Measurements from ENCODE around the gene DPP6. TPM values are rescaled to one million over a fixed set of nuclear protein-coding genes. Genes with fewer than 3 reads are reported as not detected.

DPP6 gene
- total RNA-seq, 1 donor, result under 0.01 TPM

DNA sequence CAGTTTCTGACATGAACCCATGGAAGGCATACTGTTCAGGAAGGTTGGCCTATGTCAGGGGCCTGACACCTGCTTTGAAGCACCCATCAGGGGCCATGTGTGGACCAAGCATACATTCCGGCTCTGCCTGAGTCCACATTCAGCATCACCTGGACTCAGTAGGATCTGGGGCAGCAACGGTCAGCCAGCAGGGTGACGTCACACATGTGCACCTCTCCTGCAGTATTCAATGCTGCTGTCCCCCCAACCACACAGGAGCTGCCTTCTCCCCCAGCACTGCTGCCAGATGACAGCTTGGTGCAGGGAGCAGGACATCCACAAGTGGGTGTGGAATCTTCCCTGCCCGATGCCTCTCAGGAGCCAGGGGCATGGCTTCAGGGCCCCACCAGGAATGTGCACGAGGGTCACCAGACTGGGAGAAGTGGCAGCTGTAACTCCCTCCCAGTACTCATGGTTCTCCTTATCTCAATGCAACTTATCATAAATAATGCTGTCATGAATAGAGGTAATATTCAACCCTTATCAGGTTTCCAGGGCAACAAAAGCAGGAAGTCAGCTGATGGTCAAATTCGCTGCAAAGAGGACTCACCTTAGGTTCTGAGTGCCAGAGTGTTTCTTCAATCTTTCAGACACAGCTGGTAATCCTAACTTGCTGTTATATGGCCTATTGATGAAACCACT is 657.8 kb downstream of the DPP6 start:
- no peak for TF ChIP-seq CTCF (IDR thresholded peaks at IDR 0.05; ENCODE audit: insufficient read depth, low read depth, low read length)
- H3K4me3 ChIP-seq (ENCODE audit: low read depth, low read length), result no peak overlapping the region
- DNase-seq (ENCODE audit: low read depth), result no peak

GRCh38 chr7:154720016-154720415 is 667.8 kb downstream of the DPP6 start:
- no peak overlapping the region for H3K4me3 ChIP-seq (ENCODE audit: low read depth, low read length)
- no peak for DNase-seq (ENCODE audit: low read depth)
- TF ChIP-seq CTCF (IDR thresholded peaks at IDR 0.05; ENCODE audit: insufficient read depth, low read depth, low read length), result no peak

DNA sequence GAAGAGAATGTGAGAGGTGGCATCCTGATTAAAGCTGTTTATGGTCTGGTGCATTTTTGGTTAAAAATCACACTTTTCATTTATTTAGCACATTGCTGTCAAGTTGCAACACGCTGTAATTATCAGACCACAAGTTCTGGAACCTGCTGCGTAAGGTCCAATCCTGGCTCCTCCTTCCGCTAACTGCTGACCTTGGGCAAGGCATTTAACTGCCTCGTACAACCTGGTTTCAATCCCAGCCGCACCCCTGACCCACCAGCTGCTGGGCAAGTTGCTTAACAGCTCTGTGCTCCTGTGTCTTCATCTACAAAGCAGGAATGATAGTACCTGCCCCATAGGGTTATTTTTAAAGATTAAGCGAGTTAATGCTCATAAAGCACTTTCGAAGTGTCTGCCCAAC is 668.9 kb downstream of the DPP6 start:
- no peak overlapping the region for H3K4me3 ChIP-seq (ENCODE audit: low read depth, low read length)
- no peak for TF ChIP-seq CTCF (IDR thresholded peaks at IDR 0.05; ENCODE audit: insufficient read depth, low read depth, low read length)
- no peak for DNase-seq (ENCODE audit: low read depth)

GRCh38 chr7:154726368-154726767 is 674.2 kb downstream of the DPP6 start:
- no peak for TF ChIP-seq CTCF (IDR thresholded peaks at IDR 0.05; ENCODE audit: insufficient read depth, low read depth, low read length)
- H3K4me3 ChIP-seq (ENCODE audit: low read depth, low read length), result no peak overlapping the region

GRCh38 chr7:154729056-154729455 is 676.9 kb downstream of the DPP6 start:
- TF ChIP-seq CTCF (IDR thresholded peaks at IDR 0.05; ENCODE audit: insufficient read depth, low read depth, low read length), result no peak
- H3K4me3 ChIP-seq (ENCODE audit: low read depth, low read length), result no peak overlapping the region
- no peak for DNase-seq (ENCODE audit: low read depth)

More at GRCh38 chr7:154726368-154726767, 674.2 kb downstream of the DPP6 start:
- DNase-seq (ENCODE audit: low read depth), result no peak

- no peak for TF ChIP-seq CTCF (IDR thresholded peaks at IDR 0.05; ENCODE audit: insufficient read depth, low read depth, low read length)
- DNase-seq (ENCODE audit: low read depth), result no peak
- H3K4me3 ChIP-seq (ENCODE audit: low read depth, low read length), result no peak overlapping the region
These were observed 683.6 kb downstream of the DPP6 start for GRCh38 chr7:154735766-154736165.

GRCh38 chr7:154736389-154736788 is 684.2 kb downstream of the DPP6 start:
- TF ChIP-seq CTCF (IDR thresholded peaks at IDR 0.05; ENCODE audit: insufficient read depth, low read depth, low read length), result no peak
- no peak for DNase-seq (ENCODE audit: low read depth)
- no peak overlapping the region for H3K4me3 ChIP-seq (ENCODE audit: low read depth, low read length)
